Gastroesophageal sphincter (tissue), 4 donors: ENCODE measurements around the gene RAPGEF3. TPM values are rescaled to one million over a fixed set of nuclear protein-coding genes. Genes with fewer than 3 reads are reported as not detected.

Source experiments
- ATAC-seq: fragments of 150-250 bp; one replicate; pipeline ENCODE4 v1.9.1; 2016; ENCODE audit warnings: mild to moderate bottlenecking, moderate library complexity
- H3K27ac ChIP-seq, 4 donors: fragments of 200-600 bp; sonication (generic) in 3 of 4; 1 replicate in 3 of 4; 2 replicates in 1 of 4; pipeline ENCODE4 v1.5.1; 2016 to 2019
- H3K27me3 ChIP-seq: fragments of 200-600 bp; sonication (generic); one replicate; pipeline ENCODE4 v1.5.1; 2019
- H3K36me3 ChIP-seq, 2 donors: fragments of 200-600 bp; sonication (generic); one replicate each; pipeline ENCODE4 v1.5.1; 2019; ENCODE audit warnings: control low read depth in 1 of 2
- H3K4me1 ChIP-seq, 3 donors: fragments of 200-600 bp; sonication (generic); 1 replicate in 2 of 3; 2 replicates in 1 of 3; pipeline ENCODE4 v1.5.1; 2016 to 2019; ENCODE audit warnings: control low read depth in 2 of 3
- H3K4me3 ChIP-seq, 2 donors: fragments of 200-600 bp; sonication (generic); one replicate each; pipeline ENCODE4 v1.5.1; 2019; ENCODE audit warnings: mild to moderate bottlenecking in 1 of 2, moderate library complexity in 1 of 2
- H3K9me3 ChIP-seq, 3 donors: fragments of 200-600 bp; sonication (generic); one replicate each; pipeline ENCODE4 v1.5.1; 2017 to 2019; ENCODE audit warnings: control low read depth in 2 of 3
- CTCF ChIP-seq, 4 experiments: fragments of 200-600 bp in 2 of 4; fragments of 450-650 bp in 2 of 4; sonication (generic) in 1 of 4; IDR thresholded peaks; one replicate each; pipeline ENCODE4 v1.5.1; 2017 to 2019; ENCODE audit warnings: antibody characterized with exemption in 4 of 4, mild to moderate bottlenecking in 2 of 4, moderate library complexity in 2 of 4
- EP300 ChIP-seq: sonication (generic); formaldehyde crosslinking; IDR thresholded peaks from one replicate; pipeline ENCODE4 v1.6.1; 2017; ENCODE audit warnings: antibody characterized with exemption, mild to moderate bottlenecking
- POLR2A ChIP-seq, 2 donors: fragments of 450-650 bp; IDR thresholded peaks; one replicate each; pipeline ENCODE4 v1.6.1; 2017; ENCODE audit warnings: antibody characterized with exemption in 2 of 2, mild to moderate bottlenecking in 2 of 2, moderate library complexity in 1 of 2
- POLR2AphosphoS5 ChIP-seq: sonication (generic); formaldehyde crosslinking; IDR thresholded peaks from one replicate; pipeline ENCODE4 v1.6.1; 2017; ENCODE audit warnings: antibody characterized with exemption
- WGBS, 2 donors: methylation state at CpG; one replicate each; pipeline ENCODE4 v1.1.5; 2018; ENCODE audit warnings: low coverage in 1 of 2; 5-methylcytosine and 5-hydroxymethylcytosine counted together
- total RNA-seq, 4 donors: library from RNA; depleted of rRNA; stranded (reverse); fragments of >200 nt; gene quantifications; one replicate each; pipeline ENCODE4 v1.1.0, GENCODE V29; 2016

The RAPGEF3 gene
- total RNA-seq, 4 donors from 2014 or later = 19.3 to 56.8 (median 25.5) TPM

- ATAC-seq = no peak
- peaks cover 10% of the 10 kb centered on the region for H3K27me3 ChIP-seq
- H3K4me1 ChIP-seq = peaks cover 2 to 50% (median 19%) of the 10 kb centered on the region in 3 donors
- H3K27ac ChIP-seq = no peak overlapping the region
- TF ChIP-seq CTCF (IDR thresholded peaks at IDR 0.05) (no peak), EP300 (no peak), POLR2AphosphoS5 (no peak), POLR2A (IDR thresholded peaks at IDR 0.05) (no peak)
- 67 to 68% methylated on average over 3 to 6 of the region's 6 CpGs for WGBS, 2 donors
- no peaks in the 10 kb centered on the region for H3K36me3 ChIP-seq
- H3K9me3 ChIP-seq = no peaks in the 10 kb centered on the region
- H3K4me3 ChIP-seq = no peak overlapping the region
Measured at GRCh38 chr12:47771304-47771703, 12.6 kb upstream of the RAPGEF3 start.

DNA sequence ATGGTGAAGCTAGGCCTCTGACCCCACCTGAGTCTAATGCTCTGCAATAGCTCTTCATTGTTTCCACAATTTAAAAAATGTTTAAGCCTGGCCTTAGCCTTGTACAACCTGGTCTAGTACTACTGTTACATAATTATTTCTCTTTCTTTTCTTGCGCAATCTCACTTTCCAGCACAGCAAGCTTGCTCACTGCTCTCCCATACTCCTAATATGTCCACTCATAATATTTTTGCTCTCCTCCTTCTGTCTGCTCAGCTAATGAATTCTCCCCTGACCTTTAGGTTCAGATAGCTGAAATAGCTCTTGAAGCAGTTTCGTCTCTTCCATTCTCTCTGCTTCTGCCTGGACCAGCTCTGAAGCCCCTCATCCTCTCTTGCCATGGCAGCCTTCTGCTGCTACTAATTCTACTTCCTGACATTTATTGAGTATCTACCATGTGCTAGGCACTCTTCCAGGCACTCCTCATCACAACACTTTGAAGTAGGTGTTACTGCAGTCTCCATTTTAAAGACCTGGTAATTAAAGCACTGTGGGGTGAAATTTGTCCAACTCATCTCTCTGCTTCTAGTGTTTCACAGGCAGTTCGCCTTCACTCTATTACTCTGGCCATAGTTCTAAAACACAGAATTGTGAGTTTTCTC is 11.5 kb upstream of the RAPGEF3 start:
- peaks cover 10% of the 10 kb centered on the region for H3K27me3 ChIP-seq
- 71 to 83% methylated on average over 3 of the region's 3 CpGs for WGBS, 2 donors
- no peak overlapping the region for H3K4me3 ChIP-seq
- ATAC-seq = peak; percentile 62
- H3K27ac ChIP-seq = peak overlapping the region; percentile 26 to 52 (median 40)
- TF ChIP-seq POLR2AphosphoS5 (peak; percentile 75), EP300 (no peak)
- no peaks in the 10 kb centered on the region for H3K36me3 ChIP-seq
- H3K4me1 ChIP-seq = peaks cover 0 to 39% (median 11%) of the 10 kb centered on the region in 3 donors
- H3K9me3 ChIP-seq = no peaks in the 10 kb centered on the region

GRCh38 chr12:47769234-47770085 is 10.8 kb upstream of the RAPGEF3 start:
- no peak for ATAC-seq
- H3K27ac ChIP-seq = peak overlapping the region in 2 of 4 donors; percentile 38 to 52
- H3K9me3 ChIP-seq = no peaks in the 10 kb centered on the region
- no peaks in the 10 kb centered on the region for H3K36me3 ChIP-seq
- H3K4me3 ChIP-seq = no peak overlapping the region
- TF ChIP-seq CTCF (IDR thresholded peaks at IDR 0.05) = no peak
- TF ChIP-seq POLR2A (IDR thresholded peaks at IDR 0.05) = no peak
- TF ChIP-seq EP300 = no peak
- peaks cover 0 to 31% (median 7%) of the 10 kb centered on the region in 3 donors for H3K4me1 ChIP-seq
- WGBS, 2 donors = 87 to 90% methylated on average over 3 to 4 of the region's 4 CpGs
- peaks cover 10% of the 10 kb centered on the region for H3K27me3 ChIP-seq

DNA sequence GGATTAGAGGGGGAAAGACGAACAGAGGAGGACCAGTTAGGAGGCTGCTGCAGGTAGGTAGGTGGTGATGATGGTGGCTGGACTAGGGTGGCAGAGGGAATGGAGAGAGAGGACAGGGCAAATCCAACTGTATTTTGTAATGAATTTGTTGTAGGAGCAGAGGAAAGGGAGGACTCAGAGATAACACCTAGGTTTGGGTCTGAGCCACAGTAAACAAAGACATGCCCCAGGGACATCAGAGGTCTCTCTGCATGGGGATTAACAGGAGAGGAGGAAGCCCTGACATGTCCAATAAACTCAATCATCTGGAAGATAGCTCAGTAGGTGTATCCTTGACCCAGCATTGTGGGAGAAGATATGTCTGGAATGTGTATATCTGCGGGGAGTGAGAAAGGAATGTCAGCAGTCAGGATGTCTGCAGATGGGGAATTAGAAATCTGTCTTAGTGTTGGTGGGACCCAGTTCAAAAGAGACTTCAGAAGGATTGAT is 9.7 kb upstream of the RAPGEF3 start:
- Histone ChIP-seq H3K36me3 (no peaks in the 10 kb centered on the region), H3K9me3 (no peaks in the 10 kb centered on the region), H3K27me3 (peaks cover 10% of the 10 kb centered on the region), H3K27ac (no peak overlapping the region), H3K4me3 (no peak overlapping the region), H3K4me1 (peaks cover 0 to 21% (median 0%) of the 10 kb centered on the region in 3 donors)
- 39 to 41% methylated on average over 2 of the region's 2 CpGs for WGBS, 2 donors
- ATAC-seq = no peak
- TF ChIP-seq CTCF (IDR thresholded peaks at IDR 0.05) (no peak), POLR2A (IDR thresholded peaks at IDR 0.05) (no peak), POLR2AphosphoS5 (no peak), EP300 (no peak)

- peaks cover 10% of the 10 kb centered on the region for H3K27me3 ChIP-seq
- H3K4me1 ChIP-seq = peaks cover 0 to 15% (median 0%) of the 10 kb centered on the region in 3 donors
- no peak overlapping the region for H3K27ac ChIP-seq
- H3K4me3 ChIP-seq = no peak overlapping the region
- no peak for ATAC-seq
- H3K9me3 ChIP-seq = no peaks in the 10 kb centered on the region
- H3K36me3 ChIP-seq = no peaks in the 10 kb centered on the region
- TF ChIP-seq CTCF (IDR thresholded peaks at IDR 0.05) (peak; percentile 48 to 68 (median 50)), POLR2A (IDR thresholded peaks at IDR 0.05) (no peak)
- 30 to 57% methylated on average over 3 to 4 of the region's 4 CpGs for WGBS, 2 donors
Measured at GRCh38 chr12:47767216-47767724, 8.6 kb upstream of the RAPGEF3 start.
